HG03097 (cell line): Measurements from ENCODE around the gene SIRPD.
"Not testable (repeated sequence)": the region's sequence is repeated elsewhere in the genome, so short reads cannot be mapped to it uniquely, and the experiment has no call there.

Experiments
- ATAC-seq: cut with Tn5 transposase; IDR thresholded peaks from one replicate; pipeline ENCODE4 v1.9.1; 2021; ENCODE audit not compliant: unreplicated experiment, low FRiP score

SIRPD gene

DNA sequence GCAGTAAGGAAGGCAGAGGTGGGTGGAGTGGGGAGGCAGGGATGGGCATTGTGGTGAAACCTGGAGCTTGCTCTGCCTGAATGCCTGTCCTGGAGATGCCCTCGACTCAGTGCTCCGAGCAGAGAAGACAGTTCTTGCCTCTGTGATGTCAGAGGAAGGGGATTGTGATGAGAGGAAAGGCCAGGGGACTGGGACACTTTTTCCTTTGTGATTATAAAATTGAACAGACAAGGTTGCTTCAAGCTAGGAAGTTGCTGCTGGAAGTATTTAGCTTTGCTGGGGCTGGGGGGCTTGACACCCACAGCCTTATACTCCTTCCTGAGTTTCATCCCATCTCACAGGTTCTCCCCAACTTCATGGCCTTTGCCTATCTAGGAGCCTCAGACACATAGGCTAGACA is at the start of gene SIRPD:
SIRPD (minus strand) TSS at position 101 of the 400 bp plus-strand sequence; CDS start at position 49, 52 bp downstream.
- ATAC-seq = no peak

GRCh38 chr20:1600736-1601135 is 43.2 kb upstream of the SIRPD start:
- ATAC-seq = no peak

DNA sequence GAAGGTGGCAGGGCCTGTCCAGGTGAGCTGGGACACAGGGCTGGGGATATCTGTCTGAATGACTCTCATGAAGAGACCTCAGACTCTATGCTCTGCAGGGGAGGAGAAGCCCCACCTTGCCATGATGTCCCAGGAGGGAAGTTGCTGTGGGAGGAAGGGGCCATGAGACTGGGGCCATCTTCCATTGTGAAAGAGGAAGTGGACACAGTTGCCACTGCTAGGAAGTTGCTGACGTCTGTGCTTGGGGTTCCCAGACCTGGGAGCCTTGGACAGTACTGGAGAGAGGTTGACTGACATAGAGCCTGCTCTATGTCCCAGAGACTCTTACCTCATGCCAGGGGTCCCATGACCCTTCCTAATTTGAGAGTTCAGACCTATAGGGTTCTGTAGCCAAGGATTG is 37.8 kb upstream of the SIRPD start:
- no peak for ATAC-seq

DNA sequence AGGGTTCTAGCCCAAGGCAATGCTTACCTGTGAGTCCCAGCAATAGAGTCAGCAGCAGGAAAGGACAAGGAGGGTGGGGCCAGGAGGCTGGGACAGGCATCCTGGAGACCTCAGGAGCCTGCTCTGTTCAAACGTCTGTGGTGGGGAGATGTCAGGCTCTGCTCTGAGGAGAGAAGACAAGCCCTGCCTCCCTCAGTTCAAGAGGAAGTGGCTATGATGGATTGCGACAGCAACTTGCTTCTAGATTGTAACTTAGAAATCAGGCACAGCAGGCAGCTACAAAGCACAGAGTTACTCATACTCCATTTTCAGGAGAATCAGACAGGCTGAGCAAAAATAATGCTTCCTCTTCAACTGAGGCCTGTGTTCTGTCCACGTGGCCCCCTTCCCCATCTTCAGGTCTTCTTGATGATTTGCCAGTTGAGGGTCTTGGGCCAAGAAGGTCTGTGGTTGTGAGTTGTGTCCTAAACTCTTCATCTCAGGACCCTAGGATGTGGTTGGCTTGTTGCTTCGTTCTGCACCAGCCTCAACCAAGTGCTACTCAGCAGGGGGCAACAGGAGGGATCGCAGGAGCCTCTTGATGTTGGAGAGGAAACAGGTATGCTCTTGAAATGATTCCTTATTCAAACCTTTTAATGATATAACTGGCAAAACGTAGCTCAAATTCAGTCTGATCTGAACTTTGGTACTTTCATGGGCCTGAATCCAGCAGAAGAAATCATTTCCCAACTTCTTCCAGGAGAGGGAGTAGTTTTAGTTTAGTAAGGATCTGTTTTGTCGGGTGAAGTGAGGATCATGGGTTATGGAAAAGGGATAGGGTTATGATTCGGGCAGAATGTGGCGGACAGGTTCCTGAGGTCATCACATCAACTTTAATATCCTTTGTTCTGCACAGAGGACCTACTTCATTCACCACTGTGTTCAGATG is 31.3 kb upstream of the SIRPD start:
- ATAC-seq = no peak

DNA sequence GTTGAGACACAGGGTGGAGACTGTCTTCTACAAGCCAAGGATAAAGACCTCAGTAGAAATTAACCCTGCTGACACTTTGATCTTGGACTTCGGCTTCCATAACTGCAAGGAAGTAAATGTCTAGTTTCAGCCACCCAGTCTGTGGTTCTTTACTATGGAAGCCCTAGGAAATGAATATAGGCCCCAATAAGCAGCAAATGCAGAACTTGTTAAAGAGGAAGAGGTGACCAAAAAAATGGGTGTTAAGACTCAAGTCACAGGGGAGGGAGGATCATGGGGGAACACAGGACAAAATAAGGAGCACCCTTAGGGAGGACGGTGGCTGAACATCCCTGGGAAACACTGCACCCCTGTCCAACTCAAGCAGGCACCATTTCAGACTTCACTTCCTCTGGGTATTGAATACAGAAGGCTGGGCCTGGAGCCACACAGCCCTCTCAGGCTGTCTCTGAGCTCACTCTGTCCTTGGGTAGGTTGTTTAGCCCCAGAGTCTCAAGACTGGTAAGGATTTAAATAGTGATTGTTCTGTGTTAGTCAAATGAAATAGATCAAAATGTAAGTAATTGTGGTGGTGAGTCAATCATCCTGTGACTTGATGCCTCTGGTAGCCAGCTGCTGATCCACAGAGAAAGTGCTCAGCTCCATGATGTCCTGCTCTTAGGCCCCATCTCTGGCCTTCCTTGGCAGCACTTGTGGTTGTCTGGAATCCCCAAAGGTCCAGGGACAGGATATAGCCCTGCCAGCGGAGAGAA is 30.5 kb upstream of the SIRPD start:
- no peak for ATAC-seq

GRCh38 chr20:1579488-1579887 is 22.0 kb upstream of the SIRPD start:
- ATAC-seq = no peak

- no peak for ATAC-seq
Measured at GRCh38 chr20:1577906-1578305, 20.4 kb upstream of the SIRPD start.

DNA sequence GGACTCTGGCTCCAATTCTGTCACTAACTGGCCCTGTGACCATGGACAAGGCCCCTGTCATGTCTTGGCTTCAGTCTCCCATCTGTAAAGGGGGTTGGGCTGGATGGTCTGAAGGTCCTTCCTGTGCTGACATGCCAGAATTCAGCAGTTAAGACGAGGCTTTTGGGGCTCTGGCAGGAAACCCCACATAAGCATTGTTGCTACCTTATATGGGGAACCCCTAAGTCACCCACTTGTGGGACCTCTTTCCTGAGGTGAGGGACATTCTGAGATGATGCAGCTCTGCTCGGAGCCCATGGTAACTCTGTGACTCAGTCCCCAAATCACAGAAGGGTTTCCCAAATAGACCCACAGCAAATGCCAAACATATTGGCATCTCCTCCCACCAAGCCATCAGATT is 19.8 kb upstream of the SIRPD start:
- ATAC-seq = not testable (repeated sequence)

DNA sequence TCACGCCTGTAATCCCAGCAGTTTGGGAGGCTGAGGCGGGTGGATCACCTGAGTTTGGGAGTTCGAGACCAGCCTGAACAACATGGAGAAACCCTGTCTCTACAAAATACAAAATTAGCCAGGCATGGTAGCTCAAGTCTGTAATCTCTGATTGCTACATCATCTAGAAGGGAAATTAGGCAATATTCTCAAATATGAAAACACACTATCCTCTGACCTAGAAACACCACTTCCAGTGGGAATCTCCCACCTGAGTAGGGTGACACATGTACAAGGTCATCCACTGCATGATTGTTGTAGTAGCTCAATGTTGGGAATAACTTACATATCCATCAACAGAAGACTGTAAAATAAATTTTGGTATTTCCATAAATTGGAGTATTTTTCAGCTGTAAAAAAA is 19.1 kb upstream of the SIRPD start:
- no peak for ATAC-seq

- ATAC-seq = not testable (repeated sequence)
Measured at GRCh38 chr20:1576003-1576402, 18.5 kb upstream of the SIRPD start.

DNA sequence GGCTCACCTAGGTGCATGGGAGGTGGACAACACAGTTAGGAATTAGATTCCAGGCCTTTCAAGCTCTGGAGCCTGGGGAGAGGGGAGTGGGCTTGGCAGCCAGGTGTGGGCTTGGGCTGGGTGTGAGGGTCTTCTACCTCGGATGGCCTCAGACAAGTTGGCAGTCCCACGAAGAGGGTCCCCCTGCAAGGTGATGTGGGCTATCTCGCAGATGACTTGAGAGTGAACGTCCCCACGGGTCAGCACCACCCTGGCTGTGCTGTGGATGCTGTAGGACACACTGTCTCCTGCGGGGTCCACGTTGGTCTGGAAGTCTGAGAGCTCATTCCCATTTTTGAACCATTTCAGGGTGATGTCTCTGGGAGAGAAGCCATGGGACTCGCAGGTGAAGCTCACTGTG is 14.1 kb upstream of the SIRPD start:
- ATAC-seq = not testable (repeated sequence)

GRCh38 chr20:1569415-1569881 is 11.9 kb upstream of the SIRPD start:
- no peak for ATAC-seq

DNA sequence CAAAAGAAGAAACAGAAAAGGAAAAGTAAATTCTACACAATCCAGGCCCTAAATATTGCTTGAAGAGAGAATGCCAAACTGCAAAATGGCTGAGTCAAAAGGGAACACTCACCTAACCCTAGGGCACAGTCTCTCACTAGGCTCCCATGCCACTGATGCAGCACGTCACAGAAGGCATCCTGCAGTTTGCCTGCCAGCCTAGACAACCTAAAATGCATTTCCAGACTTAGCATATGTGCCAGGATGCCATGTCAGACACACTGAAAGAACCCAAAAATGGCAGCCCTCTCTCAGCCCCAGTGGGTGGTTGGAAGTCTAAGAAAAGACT is 10.6 kb upstream of the SIRPD start:
- no peak for ATAC-seq

- ATAC-seq = no peak
Measured at GRCh38 chr20:1567392-1568162, 10.1 kb upstream of the SIRPD start.

DNA sequence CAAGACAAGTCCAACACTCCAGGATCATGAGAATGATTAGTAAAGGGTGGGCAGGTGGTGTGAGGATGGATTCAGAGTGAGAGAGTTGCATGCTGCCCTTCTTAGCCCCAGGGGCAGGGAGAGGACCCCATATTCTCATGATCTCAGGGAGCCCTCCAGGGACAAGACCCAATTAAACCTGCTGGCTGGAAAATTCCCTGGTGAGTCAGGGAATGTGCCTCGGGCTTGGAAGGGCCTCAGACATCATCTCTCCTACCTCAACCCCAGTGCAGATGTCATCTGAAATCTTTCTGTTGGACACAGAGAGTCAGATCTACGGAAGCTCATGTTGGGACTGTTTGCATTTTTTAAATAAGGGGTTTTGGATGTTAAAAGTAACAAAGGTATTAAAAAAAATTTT is 9.2 kb upstream of the SIRPD start:
- ATAC-seq = no peak

DNA sequence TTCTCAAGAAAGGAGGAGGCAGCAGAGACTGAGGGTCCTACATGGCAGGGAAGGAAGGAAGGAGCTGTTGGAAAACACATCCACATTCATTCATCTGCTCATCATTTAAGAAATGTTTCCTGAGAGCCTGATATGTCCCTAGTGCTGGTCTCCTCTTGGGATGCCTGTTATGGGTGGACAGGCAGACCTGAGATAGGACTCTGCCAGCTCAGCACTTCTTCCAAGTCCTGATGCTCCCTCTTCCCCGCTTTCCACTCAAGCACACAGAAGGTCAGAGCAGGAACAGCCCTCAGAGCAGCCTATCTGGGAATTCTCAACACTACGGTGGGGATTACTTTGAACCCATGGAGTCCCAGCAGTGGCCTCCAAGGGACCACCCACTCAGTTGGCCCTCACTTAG is 8.0 kb upstream of the SIRPD start:
- ATAC-seq = no peak

- no peak for ATAC-seq
Measured at GRCh38 chr20:1563598-1563997, 6.1 kb upstream of the SIRPD start.

DNA sequence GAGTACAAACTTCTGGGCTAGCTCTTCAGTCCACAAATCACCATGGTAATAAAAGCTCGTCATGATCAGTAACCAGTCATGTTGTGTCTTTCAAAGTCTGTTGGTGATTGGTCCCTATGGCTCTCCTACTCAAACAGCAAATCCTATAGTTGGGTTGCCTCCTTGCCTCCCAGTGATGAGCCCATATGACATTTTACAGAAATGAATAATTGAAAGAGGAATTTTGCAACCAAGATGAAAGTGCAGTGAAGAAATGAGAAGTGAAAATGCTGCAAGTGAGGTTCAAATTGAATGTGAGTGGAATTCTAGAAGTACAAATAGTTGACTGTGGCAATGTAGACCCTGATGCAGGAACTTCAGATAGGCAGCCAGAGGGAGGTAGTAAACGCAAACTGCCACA is 5.1 kb upstream of the SIRPD start:
- no peak for ATAC-seq

DNA sequence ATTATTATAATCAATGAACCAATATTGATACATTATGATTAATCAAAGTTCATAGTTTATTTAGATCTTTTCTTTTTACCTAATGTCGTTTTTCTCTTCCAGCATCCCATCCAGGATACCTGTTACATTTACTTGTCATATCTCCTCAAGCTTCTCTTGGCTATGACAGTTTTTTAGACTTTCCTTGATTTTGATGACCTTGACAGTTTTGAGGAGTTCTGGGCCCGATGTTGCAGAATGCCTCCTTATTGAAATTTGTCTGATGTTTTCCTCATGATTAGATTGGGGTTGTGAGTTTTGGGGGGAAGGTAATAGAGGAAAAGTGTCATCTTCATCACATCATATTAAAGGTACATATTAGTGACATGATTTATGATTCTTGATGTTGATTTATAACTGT is 3.8 kb upstream of the SIRPD start:
- ATAC-seq = no peak

GRCh38 chr20:1555952-1556351 is 1.6 kb downstream of the SIRPD start:
- ATAC-seq = no peak

DNA sequence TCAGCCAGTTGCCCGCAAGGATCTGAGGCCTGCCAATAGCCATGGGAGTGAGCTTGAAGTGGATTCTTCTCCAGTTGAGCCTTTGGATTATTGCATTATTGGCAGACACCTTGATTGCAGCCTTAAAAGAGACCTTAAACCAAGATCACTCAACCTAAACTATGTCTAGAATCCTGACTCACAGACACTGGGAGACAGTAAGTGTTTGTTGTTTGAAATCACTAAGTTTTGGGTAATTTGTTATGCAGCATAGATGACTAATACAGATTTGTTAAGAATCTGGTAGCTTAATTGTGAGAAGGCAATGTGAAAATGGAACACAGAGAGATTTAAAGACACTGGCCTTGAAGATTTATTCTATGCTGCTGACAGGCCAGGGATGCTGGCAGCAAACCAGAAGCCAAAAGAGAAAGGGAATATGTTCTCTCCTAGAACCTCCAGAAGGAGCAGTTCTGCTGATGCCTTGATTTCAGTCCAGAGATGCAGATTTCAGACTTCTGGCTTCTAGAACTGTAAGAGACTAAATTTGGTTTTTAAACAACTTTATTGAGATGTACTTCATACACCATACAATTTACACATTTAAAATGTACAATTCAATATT is 17.6 kb downstream of the SIRPD start:
- ATAC-seq = no peak
